Right lobe of liver (tissue), 4 donors: ENCODE measurements around the gene BIN1.

Experiments used
- POLR2A ChIP-seq: fragments of 450-650 bp; IDR thresholded peaks from one replicate; pipeline ENCODE4 v1.6.1; 2017; ENCODE audit warnings: antibody characterized with exemption, mild to moderate bottlenecking
- TF ChIP-seq, protein P1 (sequence below), 4 donors: fragments of 200-600 bp in 3 of 4; fragments of 450-650 bp in 1 of 4; IDR thresholded peaks; one replicate each; pipeline versions ENCODE4 v1.5.1 to v1.8.0; 2016 to 2022; ENCODE audit warnings: antibody characterized with exemption in 4 of 4, mild to moderate bottlenecking in 2 of 4
- donor health status: DM: no; HTN: no; CAD: no.
- donor health status: DM: no; HTN: no; CAD: no.
- donor health status: DM: no; HTN: yes; CAD: no.

DNA sequence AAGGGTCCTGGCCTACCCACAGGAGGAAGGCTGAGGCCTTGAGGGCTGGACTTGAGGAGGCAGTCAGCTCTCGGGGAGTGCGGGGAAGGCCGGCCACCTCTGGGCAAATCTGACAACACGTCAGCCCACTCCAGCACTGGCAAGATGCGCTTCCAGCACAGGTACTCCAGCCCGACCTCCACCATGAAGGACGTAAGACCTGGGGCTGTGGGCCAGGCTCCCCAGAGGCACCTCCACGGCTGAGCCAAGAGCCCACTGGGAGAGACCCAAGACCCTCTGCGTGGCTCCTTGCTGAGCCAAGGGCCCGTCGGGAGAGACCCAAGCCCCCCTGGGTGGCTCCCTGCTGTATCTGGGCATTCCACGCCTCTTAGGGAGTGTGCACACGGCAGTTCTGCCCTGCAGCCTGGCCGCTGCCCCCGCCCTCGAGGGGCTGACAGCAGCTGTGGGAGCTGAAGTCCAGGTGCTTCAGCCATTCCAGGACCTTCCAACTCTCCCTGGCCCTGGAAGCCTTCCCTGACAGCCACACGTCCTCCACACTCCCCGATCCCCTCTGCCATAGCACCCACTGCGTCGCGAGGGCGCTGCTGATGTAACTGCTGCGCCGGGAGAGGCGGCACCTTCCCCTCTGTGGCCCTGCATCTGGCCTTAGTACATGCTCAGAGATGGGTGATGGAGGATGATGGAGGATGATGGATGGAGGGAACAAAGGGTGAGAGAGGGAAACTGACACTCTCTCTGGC is 50.2 kb downstream of the BIN1 start:
- TF ChIP-seq, protein P1, sequence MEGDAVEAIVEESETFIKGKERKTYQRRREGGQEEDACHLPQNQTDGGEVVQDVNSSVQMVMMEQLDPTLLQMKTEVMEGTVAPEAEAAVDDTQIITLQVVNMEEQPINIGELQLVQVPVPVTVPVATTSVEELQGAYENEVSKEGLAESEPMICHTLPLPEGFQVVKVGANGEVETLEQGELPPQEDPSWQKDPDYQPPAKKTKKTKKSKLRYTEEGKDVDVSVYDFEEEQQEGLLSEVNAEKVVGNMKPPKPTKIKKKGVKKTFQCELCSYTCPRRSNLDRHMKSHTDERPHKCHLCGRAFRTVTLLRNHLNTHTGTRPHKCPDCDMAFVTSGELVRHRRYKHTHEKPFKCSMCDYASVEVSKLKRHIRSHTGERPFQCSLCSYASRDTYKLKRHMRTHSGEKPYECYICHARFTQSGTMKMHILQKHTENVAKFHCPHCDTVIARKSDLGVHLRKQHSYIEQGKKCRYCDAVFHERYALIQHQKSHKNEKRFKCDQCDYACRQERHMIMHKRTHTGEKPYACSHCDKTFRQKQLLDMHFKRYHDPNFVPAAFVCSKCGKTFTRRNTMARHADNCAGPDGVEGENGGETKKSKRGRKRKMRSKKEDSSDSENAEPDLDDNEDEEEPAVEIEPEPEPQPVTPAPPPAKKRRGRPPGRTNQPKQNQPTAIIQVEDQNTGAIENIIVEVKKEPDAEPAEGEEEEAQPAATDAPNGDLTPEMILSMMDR (IDR thresholded peaks at IDR 0.05), result no peak
- TF ChIP-seq POLR2A, result no peak
